Sigmoid colon (tissue), 7 donors: ENCODE results near the gene PACC1. TPM values are rescaled to one million over a fixed set of nuclear protein-coding genes. Genes with fewer than 3 reads are reported as not detected.

Experiments used
- DNase-seq: peaks from one replicate; pipeline ENCODE4 v3.0.0-alpha.2; 2019
- H3K27ac ChIP-seq, 4 donors: fragments of 200-600 bp; sonication (generic); one replicate each; pipeline ENCODE4 v1.5.1; 2016 to 2019; ENCODE audit warnings: mild to moderate bottlenecking in 1 of 4
- H3K27me3 ChIP-seq, 3 donors: fragments of 200-600 bp; sonication (generic); one replicate each; pipeline ENCODE4 v1.5.1; 2019; ENCODE audit warnings: mild to moderate bottlenecking in 1 of 3
- H3K36me3 ChIP-seq, 4 donors: fragments of 200-600 bp; sonication (generic); one replicate each; pipeline ENCODE4 v1.5.1; 2016 to 2019
- H3K4me1 ChIP-seq, 4 donors: fragments of 200-600 bp; sonication (generic); one replicate each; pipeline ENCODE4 v1.5.1; 2017 to 2019
- H3K4me3 ChIP-seq, 4 donors: fragments of 200-600 bp; sonication (generic); one replicate each; pipeline ENCODE4 v1.5.1; 2017 to 2019; ENCODE audit warnings: mild to moderate bottlenecking in 2 of 4, moderate library complexity in 1 of 4
- H3K9me3 ChIP-seq, 4 donors: fragments of 200-600 bp in 3 of 4; sonication (generic) in 3 of 4; one replicate each; pipeline versions ENCODE4 v1.5.1 to v1.6.1; 2013 to 2019
- CTCF ChIP-seq, 4 experiments: fragments of 450-650 bp in 3 of 4; fragments of 200-600 bp in 1 of 4; IDR thresholded peaks; one replicate each; pipeline ENCODE4 v1.5.1; 2016 to 2019; ENCODE audit warnings: antibody characterized with exemption in 4 of 4, mild to moderate bottlenecking in 3 of 4, moderate library complexity in 2 of 4
- EP300 ChIP-seq, 4 donors: sonication (generic); formaldehyde crosslinking; IDR thresholded peaks; one replicate each; pipeline ENCODE4 v1.6.1; 2017; ENCODE audit warnings: antibody characterized with exemption in 4 of 4
- POLR2A ChIP-seq, 2 donors: fragments of 450-650 bp; IDR thresholded peaks; one replicate each; pipeline ENCODE4 v1.6.1; 2016; ENCODE audit warnings: antibody characterized with exemption in 2 of 2, mild to moderate bottlenecking in 2 of 2, moderate library complexity in 2 of 2
- POLR2AphosphoS5 ChIP-seq, 4 donors: sonication (generic); formaldehyde crosslinking; IDR thresholded peaks; one replicate each; pipeline ENCODE4 v1.6.1; 2017; ENCODE audit warnings: antibody characterized with exemption in 4 of 4
- WGBS, 2 donors: extraction: QIAGEN DNeasy Blood & Tissue Kit; methylation state at CpG; one replicate each; pipeline ENCODE4 v1.1.7; 2013; 5-methylcytosine and 5-hydroxymethylcytosine counted together
- intact Hi-C: fragments of 100-400 bp; cut with DNase I; formaldehyde crosslinking; loops from one replicate; pipeline ENCODE4 v1.15.1; 2023
- polyA plus RNA-seq, 3 donors: library from polyadenylated mRNA; stranded (reverse); fragments of 200-250 nt; gene quantifications; one replicate each; pipeline ENCODE4 v1.2.3, GENCODE V29; 2013
- total RNA-seq, 4 donors: library from RNA; depleted of rRNA; stranded (reverse); fragments of >200 nt; gene quantifications; one replicate each; pipeline ENCODE4 v1.1.0, GENCODE V29; 2016
- donor health status: healthy with polysubstance abuse.
- donor health status: Bipolar disorder and iron deficiency.
- donor health status: healthy.

Gene PACC1
- total and polyA plus RNA-seq, 7 donors, result 0.60 to 6.9 (median 2.9) TPM

GRCh38 chr1:212388985-212389716 lies 25.5 kb downstream of the PACC1 start:
- H3K4me1 ChIP-seq, result no peaks in the 10 kb centered on the region
- no peak for TF ChIP-seq EP300 (IDR thresholded peaks at IDR 0.05)
- no peak for TF ChIP-seq CTCF (IDR thresholded peaks at IDR 0.05)
- TF ChIP-seq POLR2A (IDR thresholded peaks at IDR 0.05), result no peak
- TF ChIP-seq POLR2AphosphoS5 (IDR thresholded peaks at IDR 0.05), result no peak
- peaks cover 0 to 20% (median 0%) of the 10 kb centered on the region in 4 donors for H3K36me3 ChIP-seq
- DNase-seq, result no peak
- H3K27ac ChIP-seq, result no peak overlapping the region
- peaks cover 0 to 4% (median 0%) of the 10 kb centered on the region in 4 donors for H3K9me3 ChIP-seq
- no peak overlapping the region for H3K4me3 ChIP-seq
- intact Hi-C loops, result no loop called here
- no peaks in the 10 kb centered on the region for H3K27me3 ChIP-seq
- 95 to 100% methylated on average over 1 of the region's 1 CpG for WGBS, 2 donors

- intact Hi-C loops, result no loop called here
- no peak for DNase-seq
- H3K4me3 ChIP-seq, result no peak overlapping the region
- no peaks in the 10 kb centered on the region for H3K27me3 ChIP-seq
- TF ChIP-seq CTCF (IDR thresholded peaks at IDR 0.05) (no peak), EP300 (IDR thresholded peaks at IDR 0.05) (no peak), POLR2A (IDR thresholded peaks at IDR 0.05) (no peak), POLR2AphosphoS5 (IDR thresholded peaks at IDR 0.05) (no peak)
- WGBS, 2 donors, result 77 to 78% methylated on average over 1 of the region's 1 CpG
- no peaks in the 10 kb centered on the region for H3K4me1 ChIP-seq
- H3K27ac ChIP-seq, result no peak overlapping the region
- peaks cover 0 to 39% (median 0%) of the 10 kb centered on the region in 4 donors for H3K36me3 ChIP-seq
- peaks cover 0 to 4% (median 0%) of the 10 kb centered on the region in 4 donors for H3K9me3 ChIP-seq
Measured at GRCh38 chr1:212386029-212386428, 28.7 kb downstream of the PACC1 start.

GRCh38 chr1:212381397-212382035 lies 33.2 kb downstream of the PACC1 start:
- WGBS, 2 donors, result 73 to 82% methylated on average over 4 of the region's 4 CpGs
- Histone ChIP-seq H3K36me3 (peaks cover 0 to 70% (median 5%) of the 10 kb centered on the region in 4 donors), H3K27me3 (no peaks in the 10 kb centered on the region), H3K27ac (no peak overlapping the region), H3K4me3 (no peak overlapping the region), H3K9me3 (no peaks in the 10 kb centered on the region), H3K4me1 (no peaks in the 10 kb centered on the region)
- TF ChIP-seq CTCF (IDR thresholded peaks at IDR 0.05) (no peak), POLR2AphosphoS5 (IDR thresholded peaks at IDR 0.05) (no peak), POLR2A (IDR thresholded peaks at IDR 0.05) (no peak), EP300 (IDR thresholded peaks at IDR 0.05) (no peak)
- intact Hi-C loops, result no loop called here
- no peak for DNase-seq

- Histone ChIP-seq H3K4me3 (no peak overlapping the region), H3K9me3 (no peaks in the 10 kb centered on the region), H3K36me3 (peaks cover 0 to 53% (median 5%) of the 10 kb centered on the region in 4 donors), H3K4me1 (no peaks in the 10 kb centered on the region), H3K27ac (no peak overlapping the region), H3K27me3 (no peaks in the 10 kb centered on the region)
- 87 to 99% methylated on average over 2 of the region's 2 CpGs for WGBS, 2 donors
- DNase-seq, result no peak
- intact Hi-C loops, result no loop called here
- TF ChIP-seq EP300 (IDR thresholded peaks at IDR 0.05) (no peak), POLR2AphosphoS5 (IDR thresholded peaks at IDR 0.05) (no peak), CTCF (IDR thresholded peaks at IDR 0.05) (no peak), POLR2A (IDR thresholded peaks at IDR 0.05) (no peak)
Measured at GRCh38 chr1:212379366-212379765, 35.3 kb downstream of the PACC1 start.
